PC-3 (cell line): ENCODE measurements around the gene INCENP. TPM values are rescaled to one million over a fixed set of nuclear protein-coding genes. Genes with fewer than 3 reads are reported as not detected.
A peak's percentile ranks its signal among the peaks of the same experiment; 100 is the strongest.
"Not testable (repeated sequence)": the region's sequence is repeated elsewhere in the genome, so short reads cannot be mapped to it uniquely, and the experiment has no call there.

ENCODE experiments used
- ATAC-seq: fragments of 200-7000 bp; cut with Tn5 transposase; 2 replicates; pipeline ENCODE4 v1.9.1; 2020; ENCODE audit warnings: mild to moderate bottlenecking, moderate library complexity
- BruUV-seq: library from RNA; stranded (reverse); fragments of 400-500 nt; replicated peaks from 2 replicates; lab custom pipeline; 2021; lab: Mats Ljungman, UMichigan
- CTCF ChIA-PET: fragments of 300-600 bp; sonication (Branson Sonifier 250); formaldehyde crosslinking; loops from one replicate; lab custom pipeline; 2022; ENCODE audit warnings: antibody characterized with exemption; lab: Charles Lee
- POLR2A ChIA-PET: fragments of 300-600 bp; sonication (Branson Sonifier 250); formaldehyde crosslinking; loops from one replicate; lab custom pipeline; 2022; ENCODE audit warnings: antibody characterized with exemption; ENCODE audit not compliant: unreplicated experiment; lab: Charles Lee
- DNase-seq: peaks from one replicate; pipeline ENCODE4 v3.0.0-alpha.2; 2015
- H2AFZ ChIP-seq: fragments of 300-600 bp; sonication (generic); 2 replicates; pipeline ENCODE4 v1.6.0; 2016; ENCODE audit warnings: antibody characterized with exemption, low read length
- H3F3A ChIP-seq: fragments of 300-600 bp; sonication (generic); one replicate; pipeline ENCODE4 v1.6.0; 2017; ENCODE audit warnings: antibody characterized with exemption, low read length, control low read depth, mild to moderate bottlenecking; ENCODE audit not compliant: unreplicated experiment
- H3K27ac ChIP-seq: fragments of 300-600 bp; sonication (generic); 2 replicates; pipeline ENCODE4 v1.5.1; 2016; ENCODE audit warnings: mild to moderate bottlenecking, low read length
- H3K27me3 ChIP-seq: fragments of 300-600 bp; sonication (generic); 2 replicates; pipeline ENCODE4 v1.6.1; 2016; ENCODE audit warnings: low read length, mixed read lengths
- H3K36me3 ChIP-seq: fragments of 300-600 bp; sonication (generic); 2 replicates; pipeline ENCODE4 v1.6.1; 2016; ENCODE audit warnings: low read depth, mixed run types, low read length, mixed read lengths
- H3K4me1 ChIP-seq: fragments of 300-600 bp; sonication (generic); 2 replicates; pipeline ENCODE4 v1.5.1; 2016; ENCODE audit warnings: low read length; ENCODE audit not compliant: insufficient read depth
- H3K4me2 ChIP-seq: fragments of 300-600 bp; sonication (generic); 2 replicates; pipeline ENCODE4 v1.6.0; 2016; ENCODE audit warnings: low read length
- H3K4me3 ChIP-seq: fragments of 300-600 bp; sonication (generic); 2 replicates; pipeline ENCODE4 v1.5.1; 2016; ENCODE audit warnings: mild to moderate bottlenecking, low read length, mixed read lengths
- H3K79me2 ChIP-seq: fragments of 300-600 bp; sonication (generic); 2 replicates; pipeline ENCODE4 v1.6.1; 2017; ENCODE audit warnings: low read length, mixed read lengths
- H3K9ac ChIP-seq: fragments of 300-600 bp; sonication (generic); 2 replicates; pipeline ENCODE4 v1.6.0; 2016; ENCODE audit warnings: mild to moderate bottlenecking, low read length
- H3K9me2 ChIP-seq: fragments of 300-600 bp; sonication (generic); replicated peaks from 2 replicates; pipeline ENCODE4 v1.6.1; 2016; ENCODE audit warnings: mixed run types, low read length, mixed read lengths
- H3K9me3 ChIP-seq: fragments of 300-600 bp; sonication (generic); 2 replicates; pipeline ENCODE4 v1.6.1; 2016; ENCODE audit warnings: low read length, mixed read lengths
- H4K20me1 ChIP-seq: fragments of 300-600 bp; sonication (generic); 2 replicates; pipeline ENCODE4 v1.6.1; 2016; ENCODE audit warnings: low read length, mixed read lengths
- EZH2 ChIP-seq: fragments of 300-600 bp; sonication (generic); IDR thresholded peaks from one replicate; pipeline ENCODE4 v1.6.1; 2017; ENCODE audit warnings: antibody characterized with exemption, mild to moderate bottlenecking, low read length; ENCODE audit not compliant: unreplicated experiment
- EZH2phosphoT487 ChIP-seq: fragments of 300-600 bp; sonication (generic); IDR thresholded peaks from 2 replicates; pipeline ENCODE4 v1.6.1; 2018; ENCODE audit warnings: mild to moderate bottlenecking, antibody characterized with exemption, low read length, borderline replicate concordance
- intact Hi-C: fragments of 100-400 bp; cut with micrococcal nuclease; formaldehyde crosslinking; loops from 2 replicates; pipeline ENCODE4 v1.9.0; 2023
- total RNA-seq: library from RNA; depleted of rRNA; stranded (reverse); fragments of >200 nt; gene quantifications from 2 replicates; pipeline ENCODE4 v1.2.3, GENCODE V29; 2014
- TF ChIP-seq, protein P1 (sequence below): fragments of 300-600 bp; sonication (generic); conservative IDR thresholded peaks from 2 replicates; pipeline ENCODE4 v1.5.1; 2017; ENCODE audit warnings: antibody characterized with exemption, low read depth, mild to moderate bottlenecking, low read length

INCENP gene
- total RNA-seq, 1 experiment from 2014 or later: 114 TPM

DNA sequence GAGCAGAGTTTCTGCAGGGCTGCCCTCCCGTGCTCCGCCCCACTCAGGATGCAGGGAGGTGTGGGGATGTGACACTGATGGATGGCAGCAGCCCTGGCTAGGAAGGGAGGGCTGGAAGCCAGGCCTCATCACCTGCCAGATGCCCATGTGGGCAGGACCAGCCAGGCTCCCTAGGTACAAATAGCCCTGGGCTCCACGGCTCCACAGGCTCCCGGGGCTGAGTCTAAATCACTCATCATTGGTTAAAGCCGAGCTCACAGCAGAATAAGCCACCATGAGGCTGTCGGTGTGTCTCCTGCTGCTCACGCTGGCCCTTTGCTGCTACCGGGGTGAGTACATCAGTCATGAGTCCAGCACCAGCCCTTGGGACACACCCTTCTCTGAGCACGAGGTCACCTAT is 66.2 kb downstream of the INCENP start, which contains the start of gene SCGB1D1:
Gene SCGB1D1 (plus strand): TSS at position 206 of the 400 bp plus-strand sequence. CDS start 69 bp downstream, at position 275.
- H3K4me3 ChIP-seq: no peak within 1 kb of the TSS
- no peaks in the 10 kb centered on the region for H4K20me1 ChIP-seq
- intact Hi-C loops: no loop called here
- no peak for DNase-seq
- CTCF ChIA-PET: no interaction called here
- no peaks in the 10 kb centered on the region for H3K9me2 ChIP-seq
- H3K79me2 ChIP-seq: no peaks in the 10 kb centered on the region
- no peaks in the 10 kb centered on the region for H3K9me3 ChIP-seq
- no peaks in the 10 kb centered on the region for H3K4me1 ChIP-seq
- no peak within 1 kb of the TSS for H3K27ac ChIP-seq
- no peak within 1 kb of the TSS for H3K4me2 ChIP-seq
- no TSS peak for BruUV-seq
- H3F3A ChIP-seq: no peaks in the 10 kb centered on the region
- H2AFZ ChIP-seq: no peak within 1 kb of the TSS
- no peak within 1 kb of the TSS for H3K9ac ChIP-seq
- POLR2A ChIA-PET: no interaction called here
- TF ChIP-seq, protein P1, sequence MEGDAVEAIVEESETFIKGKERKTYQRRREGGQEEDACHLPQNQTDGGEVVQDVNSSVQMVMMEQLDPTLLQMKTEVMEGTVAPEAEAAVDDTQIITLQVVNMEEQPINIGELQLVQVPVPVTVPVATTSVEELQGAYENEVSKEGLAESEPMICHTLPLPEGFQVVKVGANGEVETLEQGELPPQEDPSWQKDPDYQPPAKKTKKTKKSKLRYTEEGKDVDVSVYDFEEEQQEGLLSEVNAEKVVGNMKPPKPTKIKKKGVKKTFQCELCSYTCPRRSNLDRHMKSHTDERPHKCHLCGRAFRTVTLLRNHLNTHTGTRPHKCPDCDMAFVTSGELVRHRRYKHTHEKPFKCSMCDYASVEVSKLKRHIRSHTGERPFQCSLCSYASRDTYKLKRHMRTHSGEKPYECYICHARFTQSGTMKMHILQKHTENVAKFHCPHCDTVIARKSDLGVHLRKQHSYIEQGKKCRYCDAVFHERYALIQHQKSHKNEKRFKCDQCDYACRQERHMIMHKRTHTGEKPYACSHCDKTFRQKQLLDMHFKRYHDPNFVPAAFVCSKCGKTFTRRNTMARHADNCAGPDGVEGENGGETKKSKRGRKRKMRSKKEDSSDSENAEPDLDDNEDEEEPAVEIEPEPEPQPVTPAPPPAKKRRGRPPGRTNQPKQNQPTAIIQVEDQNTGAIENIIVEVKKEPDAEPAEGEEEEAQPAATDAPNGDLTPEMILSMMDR: no peak
- no peak for TF ChIP-seq EZH2phosphoT487
- no peak for TF ChIP-seq EZH2
- H3K36me3 ChIP-seq: no peaks in the 10 kb centered on the region
- peaks cover 85% of the 10 kb centered on the region for H3K27me3 ChIP-seq
- ATAC-seq: no peak

DNA sequence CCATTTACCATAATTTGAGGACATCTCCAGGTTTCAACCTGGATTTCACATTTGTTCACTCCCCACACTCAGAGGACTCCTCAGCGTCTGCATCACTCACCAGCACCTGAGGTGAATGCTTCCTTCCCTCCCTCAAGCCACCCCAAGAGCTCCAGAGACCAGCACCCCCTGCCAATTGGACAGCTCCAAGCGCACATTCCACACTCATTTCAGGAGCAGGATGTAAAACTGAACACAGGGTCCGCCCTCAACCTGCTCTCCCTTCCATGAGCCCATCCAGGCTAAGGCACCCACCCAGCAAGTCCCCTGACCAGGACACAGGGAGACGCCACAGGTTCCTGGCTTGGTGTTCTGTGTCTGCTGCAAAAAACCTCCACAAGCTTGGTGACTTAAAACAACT is 70.1 kb downstream of the INCENP start:
- no peak overlapping the region for H3K4me2 ChIP-seq
- TF ChIP-seq EZH2 (no peak), EZH2phosphoT487 (no peak)
- TF ChIP-seq, protein P1: no peak
- no TSS peak for BruUV-seq
- intact Hi-C loops: no loop called here
- H3K36me3 ChIP-seq: no peaks in the 10 kb centered on the region
- H3K9ac ChIP-seq: no peak overlapping the region
- no peaks in the 10 kb centered on the region for H3F3A ChIP-seq
- H3K4me1 ChIP-seq: no peaks in the 10 kb centered on the region
- H3K9me2 ChIP-seq: no peaks in the 10 kb centered on the region
- POLR2A ChIA-PET: no interaction called here
- CTCF ChIA-PET: no interaction called here
- no peak overlapping the region for H2AFZ ChIP-seq
- H3K4me3 ChIP-seq: no peak overlapping the region
- DNase-seq (peak; percentile 32), ATAC-seq (no peak)
- peaks cover 79% of the 10 kb centered on the region for H3K27me3 ChIP-seq
- no peaks in the 10 kb centered on the region for H3K79me2 ChIP-seq
- no peaks in the 10 kb centered on the region for H3K9me3 ChIP-seq
- H4K20me1 ChIP-seq: no peaks in the 10 kb centered on the region
- H3K27ac ChIP-seq: no peak overlapping the region

DNA sequence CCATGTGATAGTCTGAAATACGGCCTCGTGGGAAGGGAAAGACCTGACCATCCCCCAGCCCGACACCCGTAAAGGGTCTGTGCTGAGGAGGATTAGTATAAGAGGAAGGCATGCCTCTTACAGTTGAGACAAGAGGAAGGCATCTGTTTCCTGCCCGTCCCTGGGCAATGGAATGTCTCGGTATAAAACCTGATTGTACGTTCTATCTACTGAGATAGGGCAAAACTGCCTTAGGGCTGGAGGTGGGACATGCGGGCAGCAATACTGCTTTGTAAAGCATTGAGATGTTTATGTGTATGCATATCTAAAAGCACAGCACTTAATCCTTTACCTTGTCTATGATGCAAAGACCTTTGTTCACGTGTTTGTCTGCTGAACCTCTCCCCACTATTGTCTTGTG is 71.2 kb downstream of the INCENP start:
- intact Hi-C loops, H3K27ac ChIP-seq, ATAC-seq, POLR2A ChIA-PET, H3K4me1 ChIP-seq, CTCF ChIA-PET, H3K4me3 ChIP-seq, H3F3A ChIP-seq, H3K36me3 ChIP-seq, H3K9ac ChIP-seq, H4K20me1 ChIP-seq, H2AFZ ChIP-seq, H3K9me2 ChIP-seq, H3K4me2 ChIP-seq, H3K79me2 ChIP-seq, DNase-seq, BruUV-seq, H3K9me3 ChIP-seq: not testable (repeated sequence)
- peaks cover 78% of the 10 kb centered on the region for H3K27me3 ChIP-seq
